ENCODE measurements around the gene MED7.
A peak's percentile ranks its signal among the peaks of the same experiment; 100 is the strongest.

Gene MED7

DNA sequence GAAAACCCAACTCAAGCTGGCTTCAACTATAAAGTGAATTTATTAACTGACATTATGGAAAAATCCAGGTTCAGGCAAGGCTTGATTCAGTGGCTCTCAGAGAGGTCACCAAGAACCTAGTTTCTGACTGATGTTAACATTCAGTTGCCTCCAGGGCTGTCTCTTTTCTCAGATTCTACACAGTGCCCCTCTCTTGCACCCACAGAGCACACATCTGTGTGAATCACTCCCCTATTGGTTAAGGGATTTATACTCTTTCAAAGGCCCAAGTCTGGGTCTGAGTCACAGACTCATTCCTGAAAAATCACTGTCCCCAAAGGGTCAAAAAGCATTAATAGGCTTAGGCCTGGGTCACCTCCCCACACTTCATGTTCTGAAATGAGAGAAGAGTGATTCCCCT is 27.7 kb downstream of the MED7 start:
- no peak overlapping the region for H3K4me3 ChIP-seq (ENCODE audit: low read length)
- no peaks in the 10 kb centered on the region for H3K36me3 ChIP-seq (ENCODE audit: control insufficient read depth, insufficient read depth, low read length)
- H3K27ac ChIP-seq (ENCODE audit: low read depth, low read length) = no peak overlapping the region
- no peaks in the 10 kb centered on the region for H3K27me3 ChIP-seq (ENCODE audit: control insufficient read depth, insufficient read depth, low read length)
- no peak overlapping the region for H3K9ac ChIP-seq (ENCODE audit: low read length)
- H3K4me1 ChIP-seq (ENCODE audit: control insufficient read depth, insufficient read depth, low read length) = no peaks in the 10 kb centered on the region

DNA sequence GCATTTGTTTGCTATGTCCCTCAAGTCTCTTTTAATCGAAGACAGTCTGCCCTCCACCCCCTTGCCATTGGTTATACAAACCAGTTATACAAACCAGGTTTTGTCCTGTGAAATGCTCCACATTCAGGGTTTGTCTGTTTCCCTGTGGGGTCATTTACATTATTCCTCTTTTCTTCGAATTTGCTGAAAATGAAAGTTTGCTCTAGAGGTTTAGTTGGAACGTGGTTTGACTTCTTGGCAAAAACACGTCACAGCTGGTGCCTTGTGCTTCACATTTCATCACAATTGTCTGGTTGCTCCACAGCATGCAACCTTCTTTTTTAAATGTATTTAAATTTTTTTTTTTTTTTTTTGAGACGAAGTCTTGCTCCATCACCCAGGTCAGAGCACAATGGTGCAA is 29.7 kb downstream of the MED7 start:
- no peaks in the 10 kb centered on the region for H3K36me3 ChIP-seq (ENCODE audit: control insufficient read depth, insufficient read depth, low read length)
- no peak overlapping the region for H3K27ac ChIP-seq (ENCODE audit: low read depth, low read length)
- H3K9ac ChIP-seq (ENCODE audit: low read length) = no peak overlapping the region
- no peaks in the 10 kb centered on the region for H3K27me3 ChIP-seq (ENCODE audit: control insufficient read depth, insufficient read depth, low read length)
- no peaks in the 10 kb centered on the region for H3K4me1 ChIP-seq (ENCODE audit: control insufficient read depth, insufficient read depth, low read length)
- H3K4me3 ChIP-seq (ENCODE audit: low read length) = no peak overlapping the region

DNA sequence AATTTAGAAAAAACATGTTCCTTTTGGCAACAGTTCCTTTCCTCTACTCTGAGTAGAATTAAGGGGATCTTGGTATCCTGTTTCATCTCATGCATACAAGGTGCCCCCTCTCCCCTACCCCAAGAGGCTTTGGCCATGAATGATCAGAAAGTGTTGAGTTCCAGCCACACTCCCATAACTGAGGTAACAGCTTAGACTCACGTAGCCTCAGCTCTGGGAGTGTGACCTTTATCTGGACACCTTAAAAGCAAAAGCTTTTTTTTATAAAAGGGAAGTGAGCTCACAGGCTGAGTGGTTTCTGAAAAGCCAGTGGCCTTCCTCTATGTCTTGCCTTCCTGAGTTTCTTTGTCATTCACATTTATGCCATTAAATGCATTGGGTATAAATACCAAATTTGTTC is 32.9 kb downstream of the MED7 start:
- no peaks in the 10 kb centered on the region for H3K27me3 ChIP-seq (ENCODE audit: control insufficient read depth, insufficient read depth, low read length)
- H3K27ac ChIP-seq (ENCODE audit: low read depth, low read length) = no peak overlapping the region
- no peak overlapping the region for H3K4me3 ChIP-seq (ENCODE audit: low read length)

DNA sequence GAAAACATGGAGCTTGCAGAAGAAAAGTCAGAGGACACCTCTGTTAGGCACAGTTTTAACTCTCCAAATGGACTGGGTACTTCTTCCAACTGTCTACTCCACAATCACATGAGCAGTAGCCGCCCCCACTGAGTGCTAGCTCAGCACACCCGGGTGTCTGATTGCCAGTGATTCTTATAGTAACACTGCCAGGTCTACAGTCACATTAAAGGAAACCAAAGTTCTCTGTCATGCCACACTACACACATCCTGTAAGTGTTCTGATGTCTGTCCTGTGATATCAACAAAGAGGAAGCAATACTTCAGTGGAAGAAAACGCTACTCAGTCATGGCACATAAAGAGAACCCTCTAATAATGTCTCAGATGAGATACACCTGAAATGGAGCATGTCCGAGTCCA is 33.7 kb downstream of the MED7 start, which contains the start of gene HAVCR2:
Gene HAVCR2, minus strand, starts transcription at position 69 of the 400 bp plus-strand sequence. Its CDS starts 61 bp downstream, at position 8.
- Histone ChIP-seq H3K9ac (ENCODE audit: low read length) (no peak within 1 kb of the TSS), H3K36me3 (ENCODE audit: control insufficient read depth, insufficient read depth, low read length) (no peaks in the 10 kb centered on the region), H3K4me3 (ENCODE audit: low read length) (peak within 1 kb of the TSS; percentile 36)

More for the DNA sequence above, 32.9 kb downstream of the MED7 start:
- Histone ChIP-seq H3K36me3 (ENCODE audit: control insufficient read depth, insufficient read depth, low read length) (no peaks in the 10 kb centered on the region), H3K9ac (ENCODE audit: low read length) (no peak overlapping the region), H3K4me1 (ENCODE audit: control insufficient read depth, insufficient read depth, low read length) (no peaks in the 10 kb centered on the region)

DNA sequence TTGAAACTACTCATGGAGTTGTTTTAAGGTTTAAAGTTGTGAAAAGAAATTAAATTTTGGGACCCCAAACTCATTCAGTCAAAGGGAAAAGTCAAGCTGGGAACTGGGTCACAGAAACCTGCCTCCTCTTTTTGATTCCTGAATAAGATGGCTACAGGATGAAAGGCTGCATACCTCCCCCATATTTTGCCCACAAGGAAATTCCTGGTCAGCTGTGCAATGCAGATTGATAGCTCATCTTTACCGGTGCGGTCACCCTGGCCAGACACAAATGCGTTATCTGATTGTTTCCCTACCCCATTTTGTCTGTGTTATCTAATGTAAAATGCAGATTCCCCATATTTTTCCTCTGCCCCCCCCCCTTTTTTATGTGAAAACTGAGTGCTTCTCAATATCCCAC is 35.2 kb downstream of the MED7 start:
- Histone ChIP-seq H3K4me3 (ENCODE audit: low read length) (no peak overlapping the region), H3K36me3 (ENCODE audit: control insufficient read depth, insufficient read depth, low read length) (no peaks in the 10 kb centered on the region), H3K27ac (ENCODE audit: low read depth, low read length) (no peak overlapping the region), H3K9ac (ENCODE audit: low read length) (no peak overlapping the region), H3K4me1 (ENCODE audit: control insufficient read depth, insufficient read depth, low read length) (no peaks in the 10 kb centered on the region), H3K27me3 (ENCODE audit: control insufficient read depth, insufficient read depth, low read length) (no peaks in the 10 kb centered on the region)

More for the DNA sequence above, 33.7 kb downstream of the MED7 start, which contains the start of gene HAVCR2:
- Histone ChIP-seq H3K27ac (ENCODE audit: low read depth, low read length) (no peak within 1 kb of the TSS), H3K4me1 (ENCODE audit: control insufficient read depth, insufficient read depth, low read length) (no peaks in the 10 kb centered on the region), H3K27me3 (ENCODE audit: control insufficient read depth, insufficient read depth, low read length) (no peaks in the 10 kb centered on the region)

DNA sequence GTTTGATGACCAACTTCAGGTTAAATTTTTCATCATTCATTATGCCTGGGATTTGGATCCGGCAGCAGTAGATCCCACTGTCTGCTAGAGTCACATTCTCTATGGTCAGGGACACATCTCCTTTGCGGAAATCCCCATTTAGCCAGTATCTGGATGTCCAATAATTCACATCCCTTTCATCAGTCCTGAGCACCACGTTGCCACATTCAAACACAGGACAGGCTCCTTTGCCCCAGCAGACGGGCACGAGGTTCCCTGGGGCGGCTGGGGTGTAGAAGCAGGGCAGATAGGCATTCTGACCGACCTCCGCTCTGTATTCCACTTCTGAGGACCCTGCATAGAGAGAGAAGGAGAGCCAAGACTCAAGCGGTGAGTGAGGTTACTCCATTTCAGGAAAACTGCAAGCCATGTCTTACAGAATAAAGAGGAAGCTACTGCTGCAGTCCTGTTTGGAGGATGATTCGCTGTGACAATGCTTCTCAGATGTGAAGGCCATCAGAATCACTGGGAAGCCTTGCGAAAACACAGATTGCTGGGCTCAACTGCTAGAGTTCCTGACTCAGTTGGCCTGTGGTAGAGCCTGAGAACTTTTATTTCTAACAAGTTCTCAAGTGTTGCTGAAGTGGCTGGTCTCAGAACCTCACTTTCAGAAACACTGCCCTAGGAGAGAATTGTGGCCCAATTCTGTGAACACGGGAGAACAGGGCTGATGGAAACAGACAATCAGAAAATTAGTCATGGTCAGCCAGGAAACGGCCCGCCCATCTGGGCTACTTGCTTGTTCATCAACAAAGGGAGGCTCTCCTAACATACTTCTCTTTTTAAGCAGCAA is 35.8 kb downstream of the MED7 start:
- Histone ChIP-seq H3K9ac (ENCODE audit: low read length) (no peak overlapping the region), H3K27me3 (ENCODE audit: control insufficient read depth, insufficient read depth, low read length) (no peaks in the 10 kb centered on the region), H3K4me3 (ENCODE audit: low read length) (no peak overlapping the region), H3K27ac (ENCODE audit: low read depth, low read length) (no peak overlapping the region), H3K4me1 (ENCODE audit: control insufficient read depth, insufficient read depth, low read length) (no peaks in the 10 kb centered on the region), H3K36me3 (ENCODE audit: control insufficient read depth, insufficient read depth, low read length) (no peaks in the 10 kb centered on the region)

DNA sequence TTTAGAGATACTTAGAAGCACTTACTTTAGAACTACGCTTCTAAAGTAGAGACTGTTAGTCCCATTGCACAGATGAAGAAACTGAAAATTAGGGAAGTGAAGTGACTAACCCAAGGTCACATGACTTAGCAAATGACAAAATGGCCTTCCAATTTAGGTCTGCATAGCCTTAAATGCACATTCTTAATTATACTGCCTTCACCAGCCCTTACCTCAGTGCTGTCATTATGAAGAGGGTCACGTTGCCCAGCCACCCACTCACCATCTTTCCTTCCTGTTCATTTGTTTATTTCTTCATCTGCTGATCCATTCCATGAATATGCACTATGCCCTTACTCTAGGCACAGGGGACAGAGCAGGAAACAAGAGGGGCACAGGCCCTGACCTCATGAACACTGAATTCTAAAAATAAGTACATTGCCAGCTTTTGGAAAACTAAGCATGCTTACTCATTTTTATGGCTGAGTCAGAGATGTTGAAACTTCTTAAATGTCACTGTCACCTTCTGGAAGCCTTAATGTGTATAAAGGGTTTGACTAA is 42.5 kb downstream of the MED7 start:
- Histone ChIP-seq H3K27ac (ENCODE audit: low read depth, low read length) (no peak overlapping the region), H3K4me3 (ENCODE audit: low read length) (no peak overlapping the region), H3K27me3 (ENCODE audit: control insufficient read depth, insufficient read depth, low read length) (no peaks in the 10 kb centered on the region), H3K36me3 (ENCODE audit: control insufficient read depth, insufficient read depth, low read length) (no peaks in the 10 kb centered on the region), H3K4me1 (ENCODE audit: control insufficient read depth, insufficient read depth, low read length) (no peaks in the 10 kb centered on the region), H3K9ac (ENCODE audit: low read length) (no peak overlapping the region)

DNA sequence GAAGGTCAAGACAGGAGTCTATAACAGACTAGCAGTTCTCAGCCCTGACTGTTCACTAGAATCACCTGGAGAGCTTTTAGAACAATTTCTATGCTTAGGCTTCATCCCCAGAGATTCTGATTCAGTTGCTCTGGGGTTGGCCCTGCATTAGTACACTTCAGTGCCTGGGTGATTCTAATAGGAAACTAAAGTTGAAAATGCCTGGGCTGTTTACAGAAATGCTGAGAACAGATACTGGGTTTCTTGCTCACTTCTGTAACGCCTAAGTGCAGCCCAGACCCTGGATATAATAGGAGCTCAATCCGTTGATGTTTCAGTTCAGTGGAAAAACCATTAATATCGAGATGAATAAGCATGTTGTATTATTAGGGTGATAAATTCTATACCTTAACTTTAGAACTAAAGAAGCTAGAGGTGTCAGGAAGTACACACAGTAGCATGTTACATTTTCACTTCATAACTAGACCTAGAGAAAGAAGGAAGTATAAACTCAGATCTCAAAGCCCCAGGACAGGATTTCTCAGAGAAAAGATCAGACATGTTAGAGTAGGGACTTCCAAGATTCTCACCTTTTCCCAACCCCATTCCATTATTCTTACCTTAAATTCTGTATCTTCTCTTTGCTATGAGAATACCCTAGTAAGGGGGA is 54.2 kb downstream of the MED7 start:
- H3K4me1 ChIP-seq (ENCODE audit: control insufficient read depth, insufficient read depth, low read length) = no peaks in the 10 kb centered on the region
- no peaks in the 10 kb centered on the region for H3K27me3 ChIP-seq (ENCODE audit: control insufficient read depth, insufficient read depth, low read length)
- H3K4me3 ChIP-seq (ENCODE audit: low read length) = no peak overlapping the region
- H3K36me3 ChIP-seq (ENCODE audit: control insufficient read depth, insufficient read depth, low read length) = no peaks in the 10 kb centered on the region
- H3K9ac ChIP-seq (ENCODE audit: low read length) = no peak overlapping the region
- H3K27ac ChIP-seq (ENCODE audit: low read depth, low read length) = no peak overlapping the region
